Posterior cingulate gyrus (tissue), 11 donors: ENCODE results near the gene SLC16A13.

Experiments
- DNase-seq, 10 donors: peaks; one replicate each; pipeline versions ENCODE4 v3.0.0 to v3.0.0-alpha.2; 2020 to 2021; ENCODE audit warnings: mixed read lengths in 3 of 10
- intact Hi-C: fragments of 100-400 bp; cut with DNase I; formaldehyde crosslinking; loops from one replicate; pipeline ENCODE4 v1.15.1; 2023

Gene SLC16A13

GRCh38 chr17:7024402-7024785, 11.4 kb upstream of the SLC16A13 start:
- intact Hi-C loops, result loop anchor here (5.0 kb wide), 2 partner anchors 112 to 182 kb away; no protein-coding TSS in a partner anchor
- peak in 1 of 10 donors; percentile 80 for DNase-seq

DNA sequence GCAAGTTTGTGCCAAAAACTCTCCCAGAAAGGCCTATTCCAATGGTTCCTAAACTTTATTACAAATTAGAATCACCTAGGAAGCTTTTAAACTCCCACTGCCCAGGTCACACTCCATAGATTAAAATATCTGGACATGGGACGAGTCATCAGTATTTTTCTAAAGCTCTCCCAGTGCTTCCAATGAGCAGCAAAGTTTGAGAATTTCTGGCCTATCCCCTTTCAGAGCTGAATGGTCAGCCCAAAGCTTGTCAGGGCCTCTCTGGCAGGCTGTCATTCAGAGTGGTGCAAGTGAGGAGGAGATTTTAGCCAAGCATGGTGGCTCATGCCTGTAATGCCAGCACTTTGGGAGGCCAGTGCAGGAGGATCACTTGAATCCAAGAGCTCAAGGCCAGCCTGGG, 10.6 kb upstream of the SLC16A13 start:
- intact Hi-C loops, result no loop called here
- no peak for DNase-seq

- intact Hi-C loops, result no loop called here
- DNase-seq, result peak in 2 of 10 donors; percentile 48 to 59
Measured at GRCh38 chr17:7026471-7027115, 9.2 kb upstream of the SLC16A13 start.

DNA sequence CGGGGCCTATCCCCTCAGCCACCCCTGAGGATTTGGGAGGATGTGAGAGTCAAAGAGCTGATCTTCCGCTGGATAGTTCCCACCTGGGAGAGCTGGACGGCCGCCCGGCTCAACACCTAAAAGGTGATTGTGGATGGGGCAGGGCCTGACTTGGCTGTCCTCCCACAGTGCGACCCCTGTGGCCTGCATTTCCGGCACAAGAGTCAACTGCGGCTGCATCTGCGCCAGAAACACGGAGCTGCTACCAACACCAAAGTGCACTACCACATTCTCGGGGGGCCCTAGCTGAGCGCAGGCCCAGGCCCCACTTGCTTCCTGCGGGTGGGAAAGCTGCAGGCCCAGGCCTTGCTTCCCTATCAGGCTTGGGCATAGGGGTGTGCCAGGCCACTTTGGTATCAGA, 8.5 kb upstream of the SLC16A13 start:
- DNase-seq, result peak in 3 of 10 donors; percentile 45 to 68 (median 61)

DNA sequence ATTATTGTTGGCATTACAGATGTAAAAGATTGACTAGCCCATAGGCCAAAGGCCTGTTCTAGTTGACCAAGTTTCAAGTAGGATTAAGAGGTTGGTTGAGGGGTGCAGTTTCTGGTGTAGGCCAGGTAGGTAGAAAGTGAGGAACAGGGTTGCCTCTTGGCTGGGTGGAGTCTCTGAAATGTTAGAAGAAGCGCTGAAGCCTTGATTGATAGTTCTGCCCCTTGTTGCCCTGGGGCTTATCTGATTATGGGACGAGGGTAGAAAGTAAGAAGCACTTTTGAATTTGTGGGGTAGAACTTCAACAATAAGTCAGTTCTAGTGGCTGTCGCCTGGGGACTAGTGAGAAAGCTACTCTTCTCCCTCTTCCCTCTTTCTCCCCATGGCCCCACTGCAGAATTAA, 6.7 kb upstream of the SLC16A13 start:
- DNase-seq, result no peak
- intact Hi-C loops, result no loop called here

More for the DNA sequence above, 8.5 kb upstream of the SLC16A13 start:
- intact Hi-C loops, result no loop called here

- DNase-seq, result peak in 2 of 10 donors; percentile 21 to 32
- intact Hi-C loops, result no loop called here
Measured at GRCh38 chr17:7029659-7030058, 6.2 kb upstream of the SLC16A13 start.

DNA sequence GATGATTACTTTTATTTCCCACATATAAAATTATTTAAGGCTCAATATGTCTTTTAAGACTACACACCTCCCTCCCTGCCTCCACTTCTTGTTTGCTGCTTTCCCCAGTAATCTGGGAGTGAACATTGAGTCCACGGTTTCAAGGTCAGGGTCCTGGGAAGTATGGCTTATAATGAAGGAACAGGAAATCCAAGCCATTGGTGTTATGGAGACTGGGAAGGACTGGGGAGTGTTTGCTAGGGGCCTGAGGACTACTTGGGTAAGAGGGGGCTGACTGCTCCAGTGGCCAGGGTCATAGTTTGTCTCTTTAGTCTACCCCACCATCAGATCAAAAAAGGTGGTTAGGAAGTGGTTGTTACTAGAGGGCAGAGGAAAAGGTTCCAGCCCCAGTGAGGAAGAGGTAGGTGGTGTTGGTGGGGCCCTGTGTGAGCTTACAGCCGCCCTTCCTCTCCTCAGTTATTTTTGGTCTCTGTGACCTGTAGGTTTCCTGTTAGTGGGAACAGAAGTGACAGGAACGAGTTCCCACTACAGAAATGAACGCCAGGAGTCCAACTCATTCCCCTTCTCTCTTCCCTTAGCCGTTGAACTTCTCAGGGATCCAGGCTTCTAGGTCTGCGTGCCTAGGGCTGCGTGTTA, 742 bp upstream of the SLC16A13 start:
- intact Hi-C loops, result no loop called here
- peak in 1 of 10 donors; percentile 1 for DNase-seq

GRCh38 chr17:7038025-7038862, 2.4 kb downstream of the SLC16A13 start:
- peak in 2 of 10 donors; percentile 60 to 77 for DNase-seq
- intact Hi-C loops, result no loop called here

GRCh38 chr17:7039832-7040231, 4.0 kb downstream of the SLC16A13 start:
- peak in 1 of 10 donors; percentile 25 for DNase-seq
- intact Hi-C loops, result no loop called here

DNA sequence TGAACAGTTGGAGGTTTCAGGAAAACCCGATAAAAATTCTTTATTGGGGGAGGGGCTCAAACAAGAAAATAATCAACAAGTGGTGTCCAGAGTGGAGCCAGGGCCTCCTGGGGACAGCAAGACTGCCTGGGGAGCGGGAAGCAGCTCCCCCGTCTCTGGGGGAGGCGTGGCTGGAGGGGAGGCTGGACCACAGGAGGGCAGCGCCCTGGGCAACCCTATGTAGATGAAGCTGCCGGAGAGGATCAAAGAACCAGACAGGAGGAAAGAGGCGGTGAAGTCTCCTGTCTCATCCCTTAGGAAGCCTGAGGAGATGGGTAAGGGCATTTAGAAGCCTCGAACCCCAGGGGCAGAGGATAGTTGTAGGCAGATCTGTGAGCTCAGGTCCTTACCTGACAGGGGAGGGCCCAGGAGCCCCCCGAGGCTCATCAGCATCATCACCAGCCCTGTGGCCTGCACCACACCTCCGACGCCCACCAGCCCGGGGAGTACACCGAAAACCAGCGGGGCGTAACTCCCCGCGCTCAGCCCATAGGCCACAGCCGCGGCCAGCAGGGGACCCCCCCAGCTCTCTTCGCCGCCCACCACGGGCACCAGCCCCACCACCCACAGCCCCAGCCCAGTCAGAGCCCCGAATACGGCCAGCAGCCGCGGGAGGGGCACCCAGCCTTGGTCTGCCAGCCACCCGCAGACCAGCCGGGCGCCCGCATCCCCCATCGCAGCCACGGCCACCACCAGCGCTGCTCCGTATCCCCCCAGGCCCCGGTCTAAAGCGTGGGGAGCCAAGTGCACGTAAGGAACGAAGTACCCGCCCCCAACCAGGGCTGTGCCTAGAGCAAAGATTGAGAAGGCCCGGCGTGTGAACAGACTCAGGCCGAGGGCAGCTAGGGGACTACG, 6.0 kb downstream of the SLC16A13 start:
- DNase-seq, result peak in 1 of 10 donors; percentile 24
- intact Hi-C loops, result no loop called here

DNA sequence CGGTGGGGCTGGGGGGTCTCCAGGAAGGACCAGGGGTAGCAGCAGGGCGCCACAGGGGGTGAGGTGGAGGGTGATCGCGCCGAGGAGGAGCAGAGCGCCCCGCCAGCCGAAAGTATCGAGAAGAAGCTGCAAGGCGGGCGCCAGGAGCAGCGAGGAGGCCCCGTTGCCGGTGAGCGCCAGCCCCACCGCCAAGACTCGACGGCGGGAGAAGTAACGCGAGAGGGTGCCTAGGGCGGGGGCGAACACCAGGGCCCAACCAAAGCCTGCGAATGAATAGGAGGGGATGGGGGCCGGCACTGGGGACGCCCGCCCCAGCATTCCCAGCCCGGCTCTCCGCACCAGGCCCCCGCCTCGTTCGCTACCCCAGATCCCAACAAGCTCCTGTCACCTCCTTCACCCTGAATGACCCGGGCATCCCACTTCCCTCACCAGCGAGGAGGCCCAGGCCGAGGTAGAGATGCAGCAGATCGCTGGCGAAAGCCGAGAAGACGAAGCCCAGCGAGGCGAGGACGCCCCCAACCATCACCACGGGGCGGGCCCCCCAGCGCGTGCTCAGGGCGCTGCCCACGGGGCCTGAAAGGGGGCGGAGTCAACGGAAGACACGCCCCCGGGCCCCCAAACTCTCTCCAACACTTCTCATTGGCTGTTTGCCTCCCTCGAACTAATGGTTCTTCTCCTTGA, 6.8 kb downstream of the SLC16A13 start:
- intact Hi-C loops, result no loop called here
- peak in 1 of 10 donors; percentile 81 for DNase-seq

DNA sequence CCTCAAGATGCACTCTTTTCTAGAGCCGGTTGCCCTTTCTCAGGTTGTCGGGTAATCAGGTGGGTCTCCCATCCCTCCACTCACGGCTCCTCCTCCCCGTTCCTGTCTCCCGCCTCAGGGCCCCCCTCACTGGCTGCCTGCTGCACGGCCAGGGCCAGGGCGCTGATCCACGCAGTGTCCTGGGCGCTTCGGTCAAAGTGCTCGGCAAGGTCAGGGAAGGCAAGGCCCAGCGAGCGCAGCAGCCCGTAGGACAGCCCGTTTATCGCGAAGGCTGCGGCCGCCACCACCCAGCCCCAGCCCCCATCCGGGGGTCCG, 7.3 kb downstream of the SLC16A13 start:
- intact Hi-C loops, result no loop called here
- DNase-seq, result no peak

DNA sequence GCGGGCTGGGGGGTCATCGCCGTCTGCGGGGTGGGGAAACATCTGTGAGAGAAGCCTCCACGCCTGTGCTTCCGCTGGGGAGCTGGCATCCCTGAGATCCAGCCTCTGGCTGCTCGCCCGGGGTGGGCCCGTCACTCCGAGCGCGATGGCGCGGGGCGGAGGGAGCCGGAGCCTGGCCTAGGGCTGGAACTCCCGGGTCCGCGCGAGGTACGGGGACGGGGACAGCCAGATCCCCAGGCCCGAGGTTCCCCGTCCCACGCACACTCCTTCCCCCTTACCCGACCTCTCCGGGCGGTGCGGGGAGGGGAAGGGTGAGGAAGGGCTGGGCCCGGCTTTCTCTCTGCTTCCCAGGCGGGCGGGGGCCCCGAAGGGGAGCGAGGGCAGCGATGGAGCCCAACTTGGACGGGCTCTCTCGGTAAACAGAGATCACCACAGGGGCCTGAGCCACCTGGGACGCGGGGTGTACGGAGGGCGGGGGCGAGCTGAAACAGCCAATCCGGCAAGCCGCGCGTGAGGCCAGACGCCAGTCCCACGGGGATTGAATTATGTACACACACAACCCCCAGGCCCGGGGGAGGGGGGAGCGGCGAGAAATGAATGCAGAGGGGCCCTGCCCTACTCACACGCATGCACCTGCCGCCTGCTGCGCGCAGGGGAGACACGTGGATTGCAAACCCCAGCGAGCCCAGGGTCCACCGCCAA, 7.8 kb downstream of the SLC16A13 start, which contains the start of gene SLC16A11:
TSS of gene SLC16A11 (minus strand) at position 596 of the 702 bp plus-strand sequence. CDS start at position 17, 579 bp downstream.
- intact Hi-C loops, result no loop called here
- DNase-seq, result peak in 5 of 10 donors; percentile 28 to 90 (median 82)

- intact Hi-C loops, result loop anchor here (5.0 kb wide), 1 partner anchor 252 kb away; no protein-coding TSS in a partner anchor
- peak in 1 of 10 donors; percentile 42 for DNase-seq
Measured at GRCh38 chr17:7045492-7046126, 9.8 kb downstream of the SLC16A13 start.

DNA sequence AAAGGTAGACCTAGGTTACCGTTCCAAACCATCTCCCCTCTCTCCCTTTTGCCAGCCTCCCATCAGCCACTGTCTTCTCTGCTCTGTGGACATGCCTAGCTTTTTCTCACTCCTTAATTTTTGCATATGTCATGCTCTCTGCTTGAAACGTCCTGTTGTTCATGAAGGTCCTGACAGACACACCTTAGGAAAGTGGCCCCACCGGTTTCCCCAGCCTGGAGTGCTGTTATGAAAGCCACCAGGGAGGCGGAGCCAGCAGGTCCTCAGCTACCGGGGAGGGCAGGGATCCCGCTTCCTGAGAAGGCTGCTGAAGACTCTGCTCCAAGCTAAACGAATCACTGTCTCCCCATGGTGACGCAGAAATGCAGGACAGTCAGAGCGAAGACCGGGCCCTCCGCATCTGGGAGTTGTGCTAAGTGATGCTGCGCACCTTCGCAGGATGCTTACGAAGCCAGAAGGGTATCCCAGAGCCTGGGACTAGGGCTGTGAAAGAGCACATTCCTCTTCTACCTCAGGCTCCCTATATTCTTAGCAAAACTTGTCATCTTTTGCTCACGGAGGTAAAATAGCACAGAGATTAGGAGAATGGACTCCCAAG, 10.4 kb downstream of the SLC16A13 start:
- intact Hi-C loops, result loop anchor here (5.0 kb wide), 1 partner anchor 251 kb away; no protein-coding TSS in a partner anchor
- peak in 8 of 10 donors; percentile 45 to 95 (median 70) for DNase-seq

- DNase-seq, result peak in 1 of 10 donors; percentile 91
- intact Hi-C loops, result loop anchor here (5.0 kb wide), 1 partner anchor 250 kb away; no protein-coding TSS in a partner anchor
Measured at GRCh38 chr17:7046725-7047397, 11.0 kb downstream of the SLC16A13 start.

DNA sequence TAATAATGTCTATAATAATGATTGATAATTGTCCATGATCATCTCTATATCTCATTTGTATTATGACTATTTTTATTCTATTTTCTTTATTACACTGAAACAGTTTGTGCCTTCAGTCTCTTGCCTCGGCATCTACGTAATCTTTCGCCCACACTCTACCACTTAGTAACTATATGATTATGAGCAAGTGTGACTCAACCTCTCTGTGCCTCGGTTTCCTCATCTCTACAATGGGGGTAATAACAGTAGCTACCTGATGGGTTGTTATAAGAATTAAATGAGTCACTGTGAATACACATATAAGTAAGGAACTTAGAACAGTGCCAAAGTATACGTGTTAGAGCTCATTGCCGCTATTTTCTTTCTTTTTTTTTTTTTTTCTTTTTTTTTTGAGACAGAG, 11.8 kb downstream of the SLC16A13 start:
- intact Hi-C loops, result loop anchor here (5.0 kb wide), 1 partner anchor 250 kb away; no protein-coding TSS in a partner anchor

More for the DNA sequence above, 11.8 kb downstream of the SLC16A13 start:
- DNase-seq, result no peak
